GM21381 (cell line): ENCODE data around the gene ARID3B.

Source experiments
- ATAC-seq: cut with Tn5 transposase; IDR thresholded peaks from one replicate; pipeline ENCODE4 v1.9.1; 2021; ENCODE audit warnings: mild to moderate bottlenecking, moderate library complexity; ENCODE audit not compliant: unreplicated experiment

The ARID3B gene

GRCh38 chr15:74633781-74634180 lies 92.8 kb downstream of the ARID3B start:
- no peak for ATAC-seq

DNA sequence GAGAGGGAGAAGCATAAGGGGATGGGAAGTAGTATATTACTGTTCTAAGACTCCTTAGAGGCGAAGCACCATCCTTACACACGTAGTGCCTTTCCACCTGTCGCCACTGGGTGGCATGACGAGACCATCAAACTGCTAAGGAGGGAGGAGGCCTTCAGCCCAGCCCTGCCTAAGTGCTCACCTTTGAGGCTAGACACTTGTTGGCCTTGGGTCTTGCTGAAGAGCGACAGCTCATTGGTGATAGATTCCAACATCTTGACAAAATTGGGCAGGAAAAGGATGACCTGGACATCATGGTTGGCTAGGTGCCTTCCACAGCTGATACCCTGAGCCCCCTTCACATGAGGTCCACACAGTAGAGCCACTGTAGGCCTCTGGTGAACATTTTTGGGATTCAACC lies 94.2 kb downstream of the ARID3B start:
- ATAC-seq: no peak

DNA sequence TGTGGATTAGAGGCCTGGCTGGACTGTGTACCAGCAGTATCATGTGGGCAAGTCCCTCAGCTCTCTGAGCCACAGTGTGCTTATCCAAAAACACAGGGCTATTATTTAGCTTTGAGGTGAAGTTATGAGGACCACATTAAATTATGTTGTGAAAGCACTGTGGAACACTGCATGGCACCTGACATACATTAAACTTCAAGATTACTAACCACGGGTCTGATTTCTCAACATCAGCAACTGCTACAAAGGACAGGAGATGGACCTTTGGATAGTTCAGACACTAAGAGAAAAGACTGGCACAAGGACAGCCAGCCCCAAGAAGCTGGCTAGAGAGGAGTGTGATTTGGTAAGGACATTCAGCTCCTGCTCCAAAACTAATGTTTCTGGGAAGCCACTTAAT lies 96.0 kb downstream of the ARID3B start:
- no peak for ATAC-seq

- no peak for ATAC-seq
These were observed 100.1 kb downstream of the ARID3B start for GRCh38 chr15:74641151-74641550.

DNA sequence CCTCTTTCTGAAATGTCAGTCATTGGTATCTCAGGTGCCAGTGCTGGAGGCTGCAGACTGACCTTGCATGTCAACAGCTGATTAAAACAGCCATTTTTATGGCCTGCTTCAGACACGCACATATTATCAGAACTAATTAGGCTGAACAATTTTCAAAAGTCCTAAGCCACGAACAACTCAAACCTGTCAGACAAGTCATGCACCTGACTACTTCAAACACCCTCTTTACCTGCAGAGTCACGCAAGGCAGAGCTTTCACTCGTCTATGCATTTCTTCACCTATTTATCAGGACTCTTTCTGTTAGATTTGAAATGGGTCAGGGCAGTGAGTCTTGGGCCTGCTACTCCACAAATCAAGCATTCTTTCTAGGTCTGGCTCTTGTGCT lies 101.3 kb downstream of the ARID3B start:
- ATAC-seq: no peak

DNA sequence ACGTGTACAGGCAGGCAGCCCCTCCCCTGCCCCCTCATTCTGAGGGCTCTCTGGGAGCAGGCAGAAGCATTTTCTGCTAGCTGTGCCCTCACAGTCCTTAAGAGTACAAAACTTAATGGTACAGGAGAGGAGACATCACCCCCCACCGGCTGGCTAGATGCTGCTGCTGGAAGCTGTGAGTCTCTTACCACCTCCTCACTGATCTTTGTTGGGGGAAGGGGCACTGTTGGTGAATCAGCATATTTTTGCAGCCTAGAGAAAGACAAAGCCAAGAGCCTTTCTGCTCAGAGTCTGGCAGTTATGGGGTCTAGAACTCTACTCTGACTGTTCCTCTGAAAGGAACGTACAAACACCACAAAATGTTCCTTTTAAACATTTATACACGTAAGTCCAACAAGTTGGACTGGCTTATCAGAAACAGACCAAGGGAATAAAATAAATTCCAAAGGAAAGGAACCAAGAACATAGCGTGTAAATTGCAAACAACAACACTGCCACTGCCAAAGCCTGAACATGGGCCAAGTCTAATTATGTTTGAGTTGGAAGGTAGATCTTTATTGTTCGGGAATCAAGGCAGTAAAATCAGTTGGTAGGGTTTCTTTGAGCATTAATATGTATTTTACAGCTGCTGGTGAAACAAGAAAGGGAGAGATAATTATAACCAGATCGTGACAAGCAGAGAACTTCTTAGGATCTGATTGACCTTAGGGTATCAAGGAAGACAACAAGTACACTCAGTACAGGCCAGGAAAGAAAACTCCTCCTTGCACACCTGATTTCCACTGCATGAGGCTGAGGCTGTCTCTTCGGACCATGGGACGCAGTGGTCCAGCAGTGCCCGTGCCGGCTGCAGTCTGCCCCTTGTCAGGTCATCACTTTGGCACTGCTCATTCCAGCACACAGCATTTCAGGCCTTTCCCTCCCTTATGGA lies 102.0 kb downstream of the ARID3B start:
- ATAC-seq: no peak

GRCh38 chr15:74643665-74644204 lies 102.7 kb downstream of the ARID3B start:
- ATAC-seq: no peak

- no peak for ATAC-seq
These were observed 105.5 kb downstream of the ARID3B start for GRCh38 chr15:74646480-74646879.
